Spleen (tissue), 11 donors: ENCODE data around the gene EIF5A. TPM values are rescaled to one million over a fixed set of nuclear protein-coding genes. Genes with fewer than 3 reads are reported as not detected.

Source experiments
- DNase-seq: peaks from one replicate; pipeline ENCODE4 v3.0.0-alpha.2; 2020
- H3K27ac ChIP-seq, 8 donors: fragments of 200-600 bp; sonication (generic) in 7 of 8; 1 replicate in 4 of 8; 2 replicates in 4 of 8; pipeline versions ENCODE4 v1.5.0 to v1.8.0; 2016 to 2021; ENCODE audit warnings: inconsistent platforms in 4 of 8, mild to moderate bottlenecking in 4 of 8, moderate library complexity in 1 of 8
- H3K27me3 ChIP-seq, 7 donors: fragments of 200-600 bp; sonication (generic) in 6 of 7; replicated peaks in 1 of 7; 1 replicate in 4 of 7; 2 replicates in 3 of 7; pipeline versions ENCODE4 v1.5.0 to v1.8.0; 2016 to 2021; ENCODE audit warnings: inconsistent platforms in 3 of 7, mild to moderate bottlenecking in 1 of 7
- H3K36me3 ChIP-seq, 6 donors: fragments of 200-600 bp; sonication (generic) in 5 of 6; 1 replicate in 4 of 6; 2 replicates in 2 of 6; pipeline versions ENCODE4 v1.5.0 to v1.8.0; 2016 to 2021; ENCODE audit warnings: inconsistent platforms in 2 of 6
- H3K4me1 ChIP-seq, 6 donors: fragments of 200-600 bp; sonication (generic) in 5 of 6; 1 replicate in 3 of 6; 2 replicates in 3 of 6; pipeline versions ENCODE4 v1.5.0 to v1.8.0; 2016 to 2021; ENCODE audit warnings: inconsistent platforms in 3 of 6
- H3K4me3 ChIP-seq, 8 donors: fragments of 200-600 bp; sonication (generic) in 7 of 8; 1 replicate in 4 of 8; 2 replicates in 4 of 8; pipeline versions ENCODE4 v1.5.0 to v1.8.0; 2016 to 2021; ENCODE audit warnings: inconsistent platforms in 4 of 8, mild to moderate bottlenecking in 4 of 8, moderate library complexity in 2 of 8
- H3K9me3 ChIP-seq, 8 donors: fragments of 200-600 bp; sonication (generic) in 7 of 8; 1 replicate in 4 of 8; 2 replicates in 4 of 8; pipeline versions ENCODE4 v1.5.0 to v1.8.0; 2016 to 2021; ENCODE audit warnings: inconsistent platforms in 4 of 8
- POLR2A ChIP-seq, 3 donors: fragments of 450-650 bp; IDR thresholded peaks; one replicate each; pipeline ENCODE4 v1.5.1; 2017; ENCODE audit warnings: antibody characterized with exemption in 3 of 3, mild to moderate bottlenecking in 1 of 3
- POLR2AphosphoS5 ChIP-seq, 3 donors: sonication (generic); formaldehyde crosslinking; IDR thresholded peaks; one replicate each; pipeline ENCODE4 v1.5.1; 2017; ENCODE audit warnings: antibody characterized with exemption in 3 of 3
- WGBS, 5 donors: extraction: QIAGEN DNeasy Blood & Tissue Kit in 3 of 5; methylation state at CpG; one replicate each; pipeline versions ENCODE4 v1.1.5 to v1.1.7; 2013 to 2018; 5-methylcytosine and 5-hydroxymethylcytosine counted together
- intact Hi-C: fragments of 100-400 bp; cut with DNase I; formaldehyde crosslinking; loops from one replicate; pipeline ENCODE4 v1.15.0; 2023; ENCODE audit warnings: low total_unique reads
- polyA plus RNA-seq, 3 donors: library from polyadenylated mRNA; stranded (reverse); fragments of 200-250 nt; gene quantifications; one replicate each; pipeline ENCODE4 v1.2.1, GENCODE V29; 2013
- total RNA-seq, 7 donors: library from RNA; depleted of rRNA in 3 of 7; stranded (reverse); fragments of >200 nt in 3 of 7; fragmentation: NEBNext Ultra II Directional in 4 of 7; extraction: Animal tissue kit (Norgen Biotek cat#: 25700) in 4 of 7; gene quantifications; one replicate each; pipeline versions ENCODE4 v1.1.0 to v1.2.1, GENCODE V29; 2016 to 2021
- TF ChIP-seq, protein P1 (sequence below), 11 experiments: fragments of 200-600 bp in 7 of 11; fragments of 450-650 bp in 4 of 11; sonication (generic) in 4 of 11; IDR thresholded peaks in 8 of 11; conservative IDR thresholded peaks in 3 of 11; 1 replicate in 7 of 11; 2 replicates in 4 of 11; pipeline versions ENCODE4 v1.4.0 to v1.8.0; 2016 to 2021; ENCODE audit warnings: antibody characterized with exemption in 11 of 11, inconsistent platforms in 4 of 11, mild to moderate bottlenecking in 1 of 11
- donor health status: healthy with polysubstance abuse.
- donor health status: DM: no; HTN: no; CAD: no; lungs with moderate emphysema.
- donor health status: DM: no; HTN: no; CAD: no.
- donor health status: Bipolar disorder and iron deficiency.
- donor health status: healthy.
- donor health status: DM: no; HTN: no; CAD: no.
- donor health status: DM: yes; HTN: yes; CAD: no.

Gene EIF5A
- total and polyA plus RNA-seq, 10 donors, result 117 to 426 (median 268) TPM

DNA sequence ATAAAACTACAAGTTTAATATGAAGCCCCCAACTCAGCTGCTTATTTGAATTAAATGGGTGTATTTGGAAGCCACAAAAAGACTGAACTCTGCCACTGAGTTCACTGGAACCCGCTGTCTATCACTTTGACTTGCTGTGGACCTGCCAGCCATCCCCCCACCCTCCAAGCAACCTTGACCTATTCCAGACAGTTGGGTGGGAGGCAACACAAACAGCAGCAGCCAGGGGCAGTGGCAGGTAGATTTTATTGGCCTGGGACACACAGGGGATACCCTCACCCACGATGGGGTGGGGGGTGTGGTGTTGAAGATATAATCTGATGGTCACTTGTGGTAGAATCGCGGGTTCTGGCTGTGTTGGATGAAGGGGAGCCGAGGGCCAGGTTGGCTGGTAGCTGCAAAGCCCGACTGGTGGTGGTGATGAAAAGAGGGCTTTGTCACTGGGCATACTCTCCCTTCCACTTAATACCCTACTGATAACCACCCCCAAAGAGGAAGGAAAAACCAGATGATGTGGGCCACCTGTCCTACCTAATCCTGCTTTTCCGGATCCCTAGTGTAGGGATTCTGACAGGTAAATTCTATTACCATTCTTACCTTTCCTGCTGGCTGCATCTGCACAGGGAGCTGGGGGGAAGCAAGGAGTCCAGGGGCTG, 5.1 kb downstream of the EIF5A start:
- WGBS, 5 donors, result 61 to 89% (median 80%) methylated on average over 7 of the region's 7 CpGs
- H3K36me3 ChIP-seq, result peaks cover 0 to 69% (median 54%) of the 10 kb centered on the region in 6 donors
- intact Hi-C loops, result no loop called here
- H3K4me1 ChIP-seq, result peaks cover 40 to 87% (median 70%) of the 10 kb centered on the region in 6 donors
- TF ChIP-seq POLR2A (IDR thresholded peaks at IDR 0.05), result no peak
- TF ChIP-seq, protein P1, sequence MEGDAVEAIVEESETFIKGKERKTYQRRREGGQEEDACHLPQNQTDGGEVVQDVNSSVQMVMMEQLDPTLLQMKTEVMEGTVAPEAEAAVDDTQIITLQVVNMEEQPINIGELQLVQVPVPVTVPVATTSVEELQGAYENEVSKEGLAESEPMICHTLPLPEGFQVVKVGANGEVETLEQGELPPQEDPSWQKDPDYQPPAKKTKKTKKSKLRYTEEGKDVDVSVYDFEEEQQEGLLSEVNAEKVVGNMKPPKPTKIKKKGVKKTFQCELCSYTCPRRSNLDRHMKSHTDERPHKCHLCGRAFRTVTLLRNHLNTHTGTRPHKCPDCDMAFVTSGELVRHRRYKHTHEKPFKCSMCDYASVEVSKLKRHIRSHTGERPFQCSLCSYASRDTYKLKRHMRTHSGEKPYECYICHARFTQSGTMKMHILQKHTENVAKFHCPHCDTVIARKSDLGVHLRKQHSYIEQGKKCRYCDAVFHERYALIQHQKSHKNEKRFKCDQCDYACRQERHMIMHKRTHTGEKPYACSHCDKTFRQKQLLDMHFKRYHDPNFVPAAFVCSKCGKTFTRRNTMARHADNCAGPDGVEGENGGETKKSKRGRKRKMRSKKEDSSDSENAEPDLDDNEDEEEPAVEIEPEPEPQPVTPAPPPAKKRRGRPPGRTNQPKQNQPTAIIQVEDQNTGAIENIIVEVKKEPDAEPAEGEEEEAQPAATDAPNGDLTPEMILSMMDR (IDR thresholded peaks at IDR 0.05 in 8 of 11, conservative IDR thresholded peaks at IDR 0.05 in 3 of 11), result no peak
- TF ChIP-seq POLR2AphosphoS5 (IDR thresholded peaks at IDR 0.05), result peak in 1 of 3 donors; percentile 20
- no peaks in the 10 kb centered on the region for H3K9me3 ChIP-seq
- no peak overlapping the region for H3K4me3 ChIP-seq
- no peaks in the 10 kb centered on the region for H3K27me3 ChIP-seq
- no peak for DNase-seq
- peak overlapping the region in 2 of 8 donors; percentile 93 to 99 for H3K27ac ChIP-seq

DNA sequence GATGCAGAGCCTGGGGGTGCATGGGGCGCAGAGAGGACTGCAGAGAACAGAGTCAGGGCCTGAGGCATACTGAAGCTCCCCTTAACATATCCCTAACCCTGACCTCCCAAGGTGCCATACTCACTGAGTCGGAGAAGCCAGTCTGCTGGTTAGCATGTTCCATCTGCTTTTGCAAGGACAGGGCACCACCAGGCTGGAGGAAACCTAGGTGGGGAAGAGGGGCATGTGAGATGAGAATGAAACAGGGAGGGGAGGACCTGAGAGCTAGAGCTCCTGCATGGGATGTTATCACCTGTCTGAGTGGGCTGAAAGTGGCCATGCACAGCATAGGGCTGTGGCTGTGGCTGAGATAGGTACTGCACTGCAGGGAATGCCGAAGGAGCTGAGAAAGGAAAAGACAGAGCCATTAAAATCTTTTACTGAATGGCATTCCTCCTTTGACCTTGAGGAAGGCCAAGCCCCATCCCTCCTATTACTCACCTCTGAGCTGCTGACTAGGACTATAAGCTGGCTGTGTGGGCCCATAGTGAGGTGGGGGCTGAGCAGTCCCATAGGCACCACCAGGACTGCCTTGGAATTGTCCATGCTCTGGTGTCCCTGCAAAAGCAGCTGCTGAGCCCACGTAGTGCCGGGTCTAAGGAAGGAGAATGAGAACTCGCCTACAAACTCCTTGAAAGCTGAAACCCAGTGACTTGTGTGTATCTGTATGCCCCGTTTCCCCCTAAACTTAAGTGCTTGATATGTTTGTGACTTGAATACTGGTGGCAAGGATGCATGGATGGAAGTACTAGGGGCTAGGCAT, 5.9 kb downstream of the EIF5A start:
- no peak for DNase-seq
- peak overlapping the region in 3 of 8 donors; percentile 93 to 99 (median 98) for H3K27ac ChIP-seq
- H3K4me3 ChIP-seq, result no peak overlapping the region
- TF ChIP-seq, protein P1 (IDR thresholded peaks at IDR 0.05 in 8 of 11, conservative IDR thresholded peaks at IDR 0.05 in 3 of 11), result peak in 1 of 11 experiments; percentile 21
- peak in 2 of 3 donors; percentile 28 to 57 for TF ChIP-seq POLR2AphosphoS5 (IDR thresholded peaks at IDR 0.05)
- no peak for TF ChIP-seq POLR2A (IDR thresholded peaks at IDR 0.05)
- 73 to 92% (median 85%) methylated on average over 7 of the region's 7 CpGs for WGBS, 5 donors
- H3K9me3 ChIP-seq, result no peaks in the 10 kb centered on the region
- H3K4me1 ChIP-seq, result peaks cover 40 to 87% (median 69%) of the 10 kb centered on the region in 6 donors
- H3K27me3 ChIP-seq, result no peaks in the 10 kb centered on the region
- H3K36me3 ChIP-seq, result peaks cover 0 to 76% (median 61%) of the 10 kb centered on the region in 6 donors
- intact Hi-C loops, result no loop called here

DNA sequence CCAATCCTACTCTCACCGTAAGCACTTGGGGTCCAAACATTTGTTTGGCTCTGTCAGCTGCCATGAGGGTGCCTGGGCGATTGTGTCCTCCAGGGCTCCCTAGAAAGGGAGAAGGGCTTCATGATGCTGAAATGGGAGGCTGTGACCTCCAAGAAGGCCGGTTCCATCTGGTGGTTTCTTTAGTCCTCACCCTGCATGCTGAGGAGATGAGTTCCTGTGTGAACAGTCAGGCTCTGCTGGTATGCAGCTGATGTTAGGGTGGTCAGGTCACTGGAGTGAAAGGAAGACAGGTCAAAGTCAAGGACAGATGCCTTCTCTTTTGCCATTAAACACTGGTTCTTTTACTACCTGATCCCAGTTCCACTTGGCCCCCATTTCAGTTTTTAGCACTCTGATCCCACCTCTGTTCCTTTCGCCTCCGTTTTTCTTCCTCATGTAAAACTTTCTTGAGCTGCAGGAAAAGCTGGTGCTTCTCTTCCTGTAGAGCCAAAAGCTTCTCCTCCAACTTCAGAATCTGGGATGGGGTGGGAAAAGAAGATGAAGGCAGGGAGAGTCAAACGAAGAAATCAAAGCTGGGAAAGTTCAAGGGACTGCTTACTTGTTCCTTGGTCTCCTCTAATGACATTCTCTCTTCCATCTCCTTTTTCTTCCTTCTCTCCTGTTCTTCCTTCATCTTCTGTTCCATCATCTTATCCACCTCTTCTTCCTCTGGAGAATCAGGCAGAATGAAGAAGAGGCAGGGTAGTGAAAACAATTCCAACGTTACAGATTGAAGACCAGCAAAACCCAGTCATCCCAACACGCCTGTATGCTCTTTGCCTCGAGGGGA, 6.7 kb downstream of the EIF5A start:
- H3K9me3 ChIP-seq, result no peaks in the 10 kb centered on the region
- 41 to 58% (median 50%) methylated on average over 8 to 9 of the region's 9 CpGs for WGBS, 5 donors
- peaks cover 36 to 78% (median 63%) of the 10 kb centered on the region in 6 donors for H3K4me1 ChIP-seq
- TF ChIP-seq POLR2A (IDR thresholded peaks at IDR 0.05) (no peak), POLR2AphosphoS5 (IDR thresholded peaks at IDR 0.05) (no peak)
- TF ChIP-seq, protein P1 (IDR thresholded peaks at IDR 0.05 in 8 of 11, conservative IDR thresholded peaks at IDR 0.05 in 3 of 11), result no peak
- peaks cover 0 to 85% (median 69%) of the 10 kb centered on the region in 6 donors for H3K36me3 ChIP-seq
- H3K4me3 ChIP-seq, result peak overlapping the region; percentile 75 to 96 (median 88)
- DNase-seq, result no peak
- peak overlapping the region; percentile 93 to 99 (median 97) for H3K27ac ChIP-seq
- H3K27me3 ChIP-seq, result no peaks in the 10 kb centered on the region
- intact Hi-C loops, result no loop called here
